Testis (tissue), 3 donors: Measurements from ENCODE around the gene TGM6. TPM values are rescaled to one million over a fixed set of nuclear protein-coding genes. Genes with fewer than 3 reads are reported as not detected.
A peak's percentile ranks its signal among the peaks of the same experiment; 100 is the strongest.

Experiments
- DNase-seq: peaks from one replicate; pipeline ENCODE4 v3.0.0-alpha.2; 2019
- H3K27ac ChIP-seq, 2 donors: fragments of 200-600 bp; sonication (generic); one replicate each; pipeline ENCODE4 v1.5.1; 2019
- H3K27me3 ChIP-seq: fragments of 200-600 bp; sonication (generic); one replicate; pipeline ENCODE4 v1.5.1; 2019
- H3K36me3 ChIP-seq: fragments of 200-600 bp; sonication (generic); one replicate; pipeline ENCODE4 v1.5.1; 2017; ENCODE audit warnings: low read depth; ENCODE audit errors: missing control alignments
- H3K4me1 ChIP-seq: fragments of 200-600 bp; sonication (generic); one replicate; pipeline ENCODE4 v1.5.1; 2019
- H3K4me3 ChIP-seq, 2 donors: fragments of 200-600 bp; sonication (generic); one replicate each; pipeline ENCODE4 v1.5.1; 2017 to 2019
- H3K9me3 ChIP-seq: fragments of 200-600 bp; sonication (generic); one replicate; pipeline ENCODE4 v1.5.1; 2017
- CTCF ChIP-seq, 3 experiments: fragments of 450-650 bp in 2 of 3; fragments of 200-600 bp in 1 of 3; sonication (generic) in 1 of 3; IDR thresholded peaks; one replicate each; pipeline ENCODE4 v1.5.1; 2016 to 2019; ENCODE audit warnings: antibody characterized with exemption in 3 of 3, mild to moderate bottlenecking in 2 of 3, moderate library complexity in 1 of 3
- POLR2A ChIP-seq: fragments of 450-650 bp; IDR thresholded peaks from one replicate; pipeline ENCODE4 v1.6.1; 2017; ENCODE audit warnings: antibody characterized with exemption, mild to moderate bottlenecking, moderate library complexity
- WGBS, 2 donors: methylation state at CpG; one replicate each; pipeline ENCODE4 v1.1.5; 2018; 5-methylcytosine and 5-hydroxymethylcytosine counted together
- intact Hi-C: fragments of 100-400 bp; cut with DNase I; formaldehyde crosslinking; loops from one replicate; pipeline ENCODE4 v1.15.1; 2023; ENCODE audit warnings: low total_unique reads
- polyA plus RNA-seq: library from polyadenylated mRNA; stranded (reverse); fragments of 350-450 nt; fragmentation: Illumina TruSeq; extraction: RNeasy Lipid Tissue Mini Kit (QIAGEN cat#74804); gene quantifications from one replicate; pipeline ENCODE4 v1.2.3, GENCODE V29; 2014; ENCODE audit warnings: low read depth, low replicate concordance; ENCODE audit not compliant: insufficient read depth
- total RNA-seq, 2 donors: library from RNA; depleted of rRNA; stranded (reverse); fragments of >200 nt; gene quantifications; one replicate each; pipeline ENCODE4 v1.2.3, GENCODE V29; 2016

Gene TGM6
- total and polyA plus RNA-seq, 3 donors from 2014 or later, result not detected

GRCh38 chr20:2468581-2469407 lies 88.1 kb downstream of the TGM6 start:
- Histone ChIP-seq H3K27me3 (no peaks in the 10 kb centered on the region), H3K9me3 (no peaks in the 10 kb centered on the region), H3K27ac (no peak overlapping the region), H3K4me3 (no peak overlapping the region), H3K36me3 (no peaks in the 10 kb centered on the region), H3K4me1 (peaks cover 13% of the 10 kb centered on the region)
- WGBS, 2 donors, result 72 to 74% methylated on average over 11 of the region's 11 CpGs
- TF ChIP-seq POLR2A (no peak), CTCF (IDR thresholded peaks at IDR 0.05) (no peak)
- DNase-seq, result no peak
- intact Hi-C loops, result no loop called here

- Histone ChIP-seq H3K4me3 (peak overlapping the region; percentile 69 to 94), H3K9me3 (no peaks in the 10 kb centered on the region), H3K4me1 (peaks cover 13% of the 10 kb centered on the region), H3K27me3 (no peaks in the 10 kb centered on the region), H3K27ac (peak overlapping the region; percentile 90 to 93), H3K36me3 (no peaks in the 10 kb centered on the region)
- no peak for TF ChIP-seq POLR2A
- no peak for TF ChIP-seq CTCF (IDR thresholded peaks at IDR 0.05)
- peak; percentile 63 for DNase-seq
- intact Hi-C loops, result no loop called here
- WGBS, 2 donors, result 0% methylated on average over 19 of the region's 19 CpGs
Observed at GRCh38 chr20:2469991-2470422, 89.3 kb downstream of the TGM6 start.

- peak within 1 kb of the TSS; percentile 90 to 93 for H3K27ac ChIP-seq
- peaks cover 13% of the 10 kb centered on the region for H3K4me1 ChIP-seq
- peak; percentile 98 for DNase-seq
- TF ChIP-seq CTCF (IDR thresholded peaks at IDR 0.05) (peak in 1 of 3 experiments; percentile 14), POLR2A (peak; percentile 93)
- H3K9me3 ChIP-seq, result no peaks in the 10 kb centered on the region
- intact Hi-C loops, result no loop called here
- H3K27me3 ChIP-seq, result no peaks in the 10 kb centered on the region
- no peaks in the 10 kb centered on the region for H3K36me3 ChIP-seq
- H3K4me3 ChIP-seq, result peak within 1 kb of the TSS; percentile 69 to 94
- 0% methylated on average over 18 to 53 of the region's 53 CpGs for WGBS, 2 donors
Observed at GRCh38 chr20:2470423-2471193, 89.9 kb downstream of the TGM6 start, which contains the start of gene SNRPB. SNRPB (minus strand) TSS chr20:2470789; CDS start chr20:2470690, 99 bp downstream.

- TF ChIP-seq CTCF (IDR thresholded peaks at IDR 0.05), result no peak
- no peak for TF ChIP-seq POLR2A
- Histone ChIP-seq H3K4me3 (no peak overlapping the region), H3K36me3 (no peaks in the 10 kb centered on the region), H3K27me3 (no peaks in the 10 kb centered on the region), H3K4me1 (peaks cover 10% of the 10 kb centered on the region), H3K9me3 (no peaks in the 10 kb centered on the region), H3K27ac (no peak overlapping the region)
- no peak for DNase-seq
- intact Hi-C loops, result no loop called here
- 59 to 60% methylated on average over 4 of the region's 4 CpGs for WGBS, 2 donors
Observed at GRCh38 chr20:2473516-2473915, 92.8 kb downstream of the TGM6 start.
